Liver (tissue), 3 donors: ENCODE data around the gene ECE1.

Experiments
- CTCF ChIP-seq: fragments of 150-350 bp; IDR thresholded peaks from 2 replicates; pipeline ENCODE4 v1.5.1; 2017; ENCODE audit warnings: improper control_type of control experiment, low read depth, low read length; ENCODE audit not compliant: missing input control
- SP1 ChIP-seq: IDR thresholded peaks from 2 replicates; pipeline ENCODE4 v1.6.1; 2018; ENCODE audit warnings: antibody characterized with exemption, mild to moderate bottlenecking
- TAF1 ChIP-seq: conservative IDR thresholded peaks from 2 replicates; pipeline ENCODE4 v1.6.1; 2016; ENCODE audit warnings: antibody characterized with exemption, mild to moderate bottlenecking
- ZBTB33 ChIP-seq: IDR thresholded peaks from 2 replicates; pipeline ENCODE4 v1.6.1; 2016; ENCODE audit warnings: antibody characterized with exemption
- donor health status: healthy.
- donor health status: healthy.

DNA sequence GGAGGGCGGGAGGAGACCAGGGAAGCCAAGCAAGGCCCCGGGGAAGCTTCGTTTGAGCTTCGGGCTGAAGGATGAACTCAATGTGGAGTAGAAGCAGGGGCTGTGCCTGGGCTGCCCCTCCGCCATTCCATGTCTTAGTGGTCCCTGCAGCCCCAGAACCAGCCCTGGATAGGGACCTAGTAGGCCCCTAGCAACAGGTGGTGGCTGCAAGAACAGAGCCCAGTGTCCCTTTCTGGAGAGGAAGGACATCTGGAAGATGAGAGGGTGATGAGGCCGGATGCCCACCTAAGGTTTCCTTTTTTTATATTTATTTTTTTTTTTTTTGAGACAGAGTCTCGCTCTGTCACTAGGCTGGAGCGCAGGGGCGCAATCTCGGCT lies 27.2 kb downstream of the ECE1 start:
- no peak for TF ChIP-seq CTCF
- TF ChIP-seq ZBTB33: no peak
- TF ChIP-seq TAF1: no peak
- no peak for TF ChIP-seq SP1
